ENCODE results near the gene NEK9.
"Not testable (repeated sequence)": the region's sequence is repeated elsewhere in the genome, so short reads cannot be mapped to it uniquely, and the experiment has no call there.

The NEK9 gene

GRCh38 chr14:75147423-75148071, 20.7 kb upstream of the NEK9 start:
- DNase-seq (ENCODE audit: low read depth, low spot score), result no peak
- peak overlapping the region; percentile 71 for H3K27ac ChIP-seq

- no peak overlapping the region for H3K27ac ChIP-seq
Measured at GRCh38 chr14:75144944-75145343, 18.1 kb upstream of the NEK9 start.

GRCh38 chr14:75143761-75144527, 17.1 kb upstream of the NEK9 start:
- H3K27ac ChIP-seq, result no peak overlapping the region
- no peak for DNase-seq (ENCODE audit: low read depth, low spot score)

More at GRCh38 chr14:75144944-75145343, 18.1 kb upstream of the NEK9 start:
- no peak for DNase-seq (ENCODE audit: low read depth, low spot score)

- no peak overlapping the region for H3K27ac ChIP-seq
- no peak for DNase-seq (ENCODE audit: low read depth, low spot score)
Measured at GRCh38 chr14:75142494-75142893, 15.6 kb upstream of the NEK9 start.

GRCh38 chr14:75141967-75142366, 15.1 kb upstream of the NEK9 start:
- H3K27ac ChIP-seq, result no peak overlapping the region
- no peak for DNase-seq (ENCODE audit: low read depth, low spot score)

GRCh38 chr14:75141062-75141461, 14.2 kb upstream of the NEK9 start:
- DNase-seq (ENCODE audit: low read depth, low spot score), result no peak
- H3K27ac ChIP-seq, result no peak overlapping the region

GRCh38 chr14:75140620-75141019, 13.8 kb upstream of the NEK9 start:
- no peak for DNase-seq (ENCODE audit: low read depth, low spot score)
- H3K27ac ChIP-seq, result no peak overlapping the region

GRCh38 chr14:75139185-75139584, 12.3 kb upstream of the NEK9 start:
- no peak for DNase-seq (ENCODE audit: low read depth, low spot score)
- H3K27ac ChIP-seq, result no peak overlapping the region

GRCh38 chr14:75138492-75138891, 11.6 kb upstream of the NEK9 start:
- DNase-seq (ENCODE audit: low read depth, low spot score), result no peak
- no peak overlapping the region for H3K27ac ChIP-seq

GRCh38 chr14:75134644-75135043, 7.8 kb upstream of the NEK9 start:
- peak overlapping the region; percentile 15 for H3K27ac ChIP-seq

GRCh38 chr14:75133597-75133996, 6.7 kb upstream of the NEK9 start:
- no peak for DNase-seq (ENCODE audit: low read depth, low spot score)
- no peak overlapping the region for H3K27ac ChIP-seq

More at GRCh38 chr14:75134644-75135043, 7.8 kb upstream of the NEK9 start:
- DNase-seq (ENCODE audit: low read depth, low spot score), result no peak

GRCh38 chr14:75132382-75133086, 5.7 kb upstream of the NEK9 start:
- peak overlapping the region; percentile 1 for H3K27ac ChIP-seq
- no peak for DNase-seq (ENCODE audit: low read depth, low spot score)

GRCh38 chr14:75128596-75128990, 1.7 kb upstream of the NEK9 start:
- no peak for DNase-seq (ENCODE audit: low read depth, low spot score)
- H3K27ac ChIP-seq, result peak overlapping the region; percentile 94

GRCh38 chr14:75127903-75128595, 1.2 kb upstream of the NEK9 start:
- peak overlapping the region; percentile 94 for H3K27ac ChIP-seq
- no peak for DNase-seq (ENCODE audit: low read depth, low spot score)

GRCh38 chr14:75127474-75127820, 599 bp upstream of the NEK9 start:
- peak overlapping the region; percentile 94 for H3K27ac ChIP-seq
- DNase-seq (ENCODE audit: low read depth, low spot score), result not testable (repeated sequence)

- DNase-seq (ENCODE audit: low read depth, low spot score), result no peak
- H3K27ac ChIP-seq, result peak overlapping the region; percentile 94
Measured at GRCh38 chr14:75126121-75126544, 715 bp downstream of the NEK9 start.

- H3K27ac ChIP-seq, result peak overlapping the region; percentile 94
- DNase-seq (ENCODE audit: low read depth, low spot score), result no peak
Measured at GRCh38 chr14:75125617-75126016, 1.2 kb downstream of the NEK9 start.

- peak; percentile 45 for DNase-seq (ENCODE audit: low read depth, low spot score)
- H3K27ac ChIP-seq, result peak overlapping the region; percentile 94
Measured at GRCh38 chr14:75123991-75124390, 2.9 kb downstream of the NEK9 start.

GRCh38 chr14:75121552-75121951, 5.3 kb downstream of the NEK9 start:
- DNase-seq (ENCODE audit: low read depth, low spot score), result no peak
- peak overlapping the region; percentile 48 for H3K27ac ChIP-seq

- H3K27ac ChIP-seq, result peak overlapping the region; percentile 48
Measured at GRCh38 chr14:75120541-75121291, 6.1 kb downstream of the NEK9 start.

More at GRCh38 chr14:75120541-75121291, 6.1 kb downstream of the NEK9 start:
- DNase-seq (ENCODE audit: low read depth, low spot score), result no peak
